Suppressor macrophage (primary cell): ENCODE measurements around the gene TBX1.
"Not testable (repeated sequence)": the region's sequence is repeated elsewhere in the genome, so short reads cannot be mapped to it uniquely, and the experiment has no call there.

ENCODE experiments used
- DNase-seq, 4 experiments: peaks; one replicate each; pipeline ENCODE4 v3.0.0-alpha.2; 2020 to 2022

TBX1 gene

GRCh38 chr22:19785461-19786263, 25.1 kb downstream of the TBX1 start:
- no peak for DNase-seq

- DNase-seq, result no peak
Observed at GRCh38 chr22:19786264-19786585, 25.6 kb downstream of the TBX1 start.

GRCh38 chr22:19786959-19787848, 26.6 kb downstream of the TBX1 start:
- DNase-seq, result no peak

GRCh38 chr22:19787849-19788141, 27.2 kb downstream of the TBX1 start:
- no peak for DNase-seq

- no peak for DNase-seq
Observed at GRCh38 chr22:19788661-19789225, 28.2 kb downstream of the TBX1 start.

GRCh38 chr22:19789406-19789805, 28.8 kb downstream of the TBX1 start:
- DNase-seq, result no peak

- no peak for DNase-seq
Observed at GRCh38 chr22:19789828-19790227, 29.2 kb downstream of the TBX1 start.

GRCh38 chr22:19791243-19791642, 30.7 kb downstream of the TBX1 start:
- DNase-seq, result no peak

GRCh38 chr22:19791894-19792293, 31.3 kb downstream of the TBX1 start:
- DNase-seq, result no peak

- not testable (repeated sequence) for DNase-seq
Observed at GRCh38 chr22:19792383-19792896, 31.9 kb downstream of the TBX1 start.

GRCh38 chr22:19793161-19793560, 32.6 kb downstream of the TBX1 start:
- no peak for DNase-seq

GRCh38 chr22:19793661-19794310, 33.2 kb downstream of the TBX1 start:
- no peak for DNase-seq

GRCh38 chr22:19795617-19796008, 35.0 kb downstream of the TBX1 start:
- no peak for DNase-seq

GRCh38 chr22:19796160-19796559, 35.6 kb downstream of the TBX1 start:
- no peak for DNase-seq

- no peak for DNase-seq
Observed at GRCh38 chr22:19797086-19798002, 36.8 kb downstream of the TBX1 start.

GRCh38 chr22:19798003-19798665, 37.6 kb downstream of the TBX1 start:
- DNase-seq, result no peak

GRCh38 chr22:19798891-19799293, 38.3 kb downstream of the TBX1 start:
- no peak for DNase-seq

- no peak for DNase-seq
Observed at GRCh38 chr22:19799322-19800190, 39.0 kb downstream of the TBX1 start.

- DNase-seq, result no peak
Observed at GRCh38 chr22:19800306-19800705, 39.7 kb downstream of the TBX1 start.

- peak; percentile 27 to 58 (median 37) for DNase-seq
Observed at GRCh38 chr22:19800761-19801244, 40.2 kb downstream of the TBX1 start.
